HG03039 (cell line): ENCODE results near the gene ATL1.

Source experiments
- ATAC-seq: cut with Tn5 transposase; IDR thresholded peaks from one replicate; pipeline ENCODE4 v1.9.1; 2021; ENCODE audit warnings: mild to moderate bottlenecking, moderate library complexity; ENCODE audit not compliant: unreplicated experiment

The ATL1 gene

GRCh38 chr14:50559990-50560930, at the start of gene ATL1:
Gene ATL1, plus strand, starts transcription at chr14:50560145. Its CDS starts 121 bp downstream, at chr14:50560266.
- no peak for ATAC-seq

- ATAC-seq = no peak
Measured at GRCh38 chr14:50510157-50510556, 49.8 kb upstream of the ATL1 start.

GRCh38 chr14:50512463-50512862, 47.5 kb upstream of the ATL1 start:
- ATAC-seq = no peak

GRCh38 chr14:50516091-50516490, 43.9 kb upstream of the ATL1 start:
- ATAC-seq = no peak

- peak; percentile 71 for ATAC-seq
Measured at GRCh38 chr14:50520947-50521815, 38.8 kb upstream of the ATL1 start.

GRCh38 chr14:50521912-50522341, 38.0 kb upstream of the ATL1 start:
- ATAC-seq = peak; percentile 20

- ATAC-seq = no peak
Measured at GRCh38 chr14:50523271-50524041, 36.5 kb upstream of the ATL1 start.

GRCh38 chr14:50524060-50524459, 35.9 kb upstream of the ATL1 start:
- ATAC-seq = no peak

- no peak for ATAC-seq
Measured at GRCh38 chr14:50524731-50525515, 35.0 kb upstream of the ATL1 start.

- no peak for ATAC-seq
Measured at GRCh38 chr14:50528000-50528399, 31.9 kb upstream of the ATL1 start.

- no peak for ATAC-seq
Measured at GRCh38 chr14:50529288-50530179, 30.4 kb upstream of the ATL1 start.

- ATAC-seq = no peak
Measured at GRCh38 chr14:50530358-50530757, 29.6 kb upstream of the ATL1 start.

- no peak for ATAC-seq
Measured at GRCh38 chr14:50530794-50531365, 29.1 kb upstream of the ATL1 start.

- peak; percentile 15 for ATAC-seq
Measured at GRCh38 chr14:50531595-50532501, 28.1 kb upstream of the ATL1 start.

- peak; percentile 94 for ATAC-seq
Measured at GRCh38 chr14:50532502-50533240, 27.3 kb upstream of the ATL1 start, which contains the start of gene MAP4K5. Gene MAP4K5, minus strand, starts transcription at chr14:50532569. Its CDS starts 520 bp downstream, at chr14:50532049.

GRCh38 chr14:50533241-50533705, 26.7 kb upstream of the ATL1 start:
- ATAC-seq = no peak

- ATAC-seq = no peak
Measured at GRCh38 chr14:50533806-50534205, 26.1 kb upstream of the ATL1 start.
